CD4-positive, CD25-positive, alpha-beta regulatory T cell (primary cell): ENCODE results near the gene ZNF684. TPM values are rescaled to one million over a fixed set of nuclear protein-coding genes. Genes with fewer than 3 reads are reported as not detected.
"Not testable (repeated sequence)": the region's sequence is repeated elsewhere in the genome, so short reads cannot be mapped to it uniquely, and the experiment has no call there.

Experiments
- ATAC-seq, 2 donors: fragments of 150-1000 bp; cut with Tn5 transposase; one replicate each; pipeline ENCODE4 v1.10.0; 2021; ENCODE audit warnings: low read depth in 2 of 2, moderate number of reproducible peaks in 2 of 2, moderate library complexity in 1 of 2
- DNase-seq, 3 donors: peaks; one replicate each; pipeline versions ENCODE4 v3.0.0 to v3.0.0-alpha.2; 2012 to 2022; ENCODE audit warnings: mixed read lengths in 1 of 3
- H3K27ac ChIP-seq: one replicate; pipeline ENCODE4 v1.7.0; 2013; ENCODE audit warnings: mild to moderate bottlenecking, low read length; ENCODE audit not compliant: insufficient read depth, poor library complexity, severe bottlenecking
- H3K27me3 ChIP-seq: one replicate; pipeline ENCODE4 v1.7.0; 2013; ENCODE audit warnings: low read length; ENCODE audit not compliant: control insufficient read depth, insufficient read depth
- H3K36me3 ChIP-seq: one replicate; pipeline ENCODE4 v1.7.0; 2013; ENCODE audit warnings: mild to moderate bottlenecking, low read length, moderate library complexity; ENCODE audit not compliant: control insufficient read depth, insufficient read depth
- H3K4me1 ChIP-seq: 2 replicates; pipeline ENCODE4 v1.7.0; 2013; ENCODE audit warnings: mild to moderate bottlenecking, low read length; ENCODE audit not compliant: insufficient read depth, control insufficient read depth, poor library complexity, severe bottlenecking
- H3K4me3 ChIP-seq: one replicate; pipeline ENCODE4 v1.7.0; 2013; ENCODE audit warnings: low read depth, mild to moderate bottlenecking, low read length, moderate library complexity
- H3K9me3 ChIP-seq, 2 experiments: 1 replicate in 1 of 2; 2 replicates in 1 of 2; pipeline ENCODE4 v1.7.0; 2013; ENCODE audit warnings: low read length in 2 of 2, mild to moderate bottlenecking in 1 of 2, moderate library complexity in 1 of 2; ENCODE audit not compliant: control insufficient read depth in 2 of 2
- H3K27ac Mint-ChIP-seq, 3 donors: one replicate each; pipeline ENCODE4 v1.8.0; 2020 to 2022; ENCODE audit warnings: mild to moderate bottlenecking in 3 of 3, mixed read lengths in 3 of 3, moderate library complexity in 2 of 3
- H3K27me3 Mint-ChIP-seq: one replicate; pipeline ENCODE4 v1.8.0; 2022; ENCODE audit warnings: mild to moderate bottlenecking, mixed read lengths
- H3K36me3 Mint-ChIP-seq: one replicate; pipeline ENCODE4 v1.8.0; 2020; ENCODE audit warnings: mixed read lengths
- H3K4me1 Mint-ChIP-seq, 4 donors: one replicate each; pipeline ENCODE4 v1.8.0; 2020 to 2022; ENCODE audit warnings: mixed read lengths in 4 of 4, mild to moderate bottlenecking in 1 of 4
- H3K4me3 Mint-ChIP-seq, 4 donors: one replicate each; pipeline ENCODE4 v1.8.0; 2020 to 2022; ENCODE audit warnings: mild to moderate bottlenecking in 4 of 4, mixed read lengths in 4 of 4, moderate library complexity in 3 of 4
- H3K9me3 Mint-ChIP-seq, 7 donors: one replicate each; pipeline ENCODE4 v1.8.0; 2020 to 2022; ENCODE audit warnings: mixed read lengths in 7 of 7, mild to moderate bottlenecking in 3 of 7, moderate library complexity in 2 of 7
- polyA plus RNA-seq, 4 donors: library from polyadenylated mRNA; unstranded; fragments of 300-500 nt; fragmentation: Illumina TruSeq; gene quantifications; one replicate each; pipeline ENCODE4 v1.2.3, GENCODE V29; 2021
- total RNA-seq: library from RNA; stranded (reverse); gene quantifications from one replicate; pipeline ENCODE4 v1.2.3, GENCODE V29; 2022

The ZNF684 gene
- total and polyA plus RNA-seq, 5 donors from 2014 or later: 5.3 to 6.0 (median 5.7) TPM

- peaks cover 0 to 3% of the 10 kb centered on the region in 2 experiments for H3K9me3 ChIP-seq
- Mint-ChIP-seq H3K4me1 (no peaks in the 10 kb centered on the region), H3K27me3 (peaks cover 4% of the 10 kb centered on the region), H3K36me3 (no peaks in the 10 kb centered on the region), H3K4me3 (no peak overlapping the region), H3K9me3 (peaks cover 0 to 13% (median 0%) of the 10 kb centered on the region in 7 donors), H3K27ac (no peak overlapping the region)
- no peaks in the 10 kb centered on the region for H3K4me1 ChIP-seq
- DNase-seq (no peak), ATAC-seq (no peak)
- H3K36me3 ChIP-seq: no peaks in the 10 kb centered on the region
- no peak overlapping the region for H3K27ac ChIP-seq
- H3K27me3 ChIP-seq: no peaks in the 10 kb centered on the region
- H3K4me3 ChIP-seq: no peak overlapping the region
These were observed 21.6 kb downstream of the ZNF684 start for GRCh38 chr1:40553017-40553416.

GRCh38 chr1:40554807-40555206 is 23.4 kb downstream of the ZNF684 start:
- not testable (repeated sequence) for H3K4me3 ChIP-seq, H3K4me1 Mint-ChIP-seq, H3K4me3 Mint-ChIP-seq, ATAC-seq, H3K9me3 ChIP-seq, H3K27ac Mint-ChIP-seq, DNase-seq, H3K9me3 Mint-ChIP-seq, H3K4me1 ChIP-seq, H3K27ac ChIP-seq, H3K36me3 Mint-ChIP-seq, H3K27me3 ChIP-seq, H3K36me3 ChIP-seq, H3K27me3 Mint-ChIP-seq

- no peaks in the 10 kb centered on the region for H3K36me3 Mint-ChIP-seq
- Histone ChIP-seq H3K27me3 (no peaks in the 10 kb centered on the region), H3K4me1 (no peaks in the 10 kb centered on the region), H3K4me3 (no peak overlapping the region), H3K9me3 (no peaks in the 10 kb centered on the region), H3K36me3 (no peaks in the 10 kb centered on the region), H3K27ac (no peak overlapping the region)
- peaks cover 0 to 5% (median 0%) of the 10 kb centered on the region in 4 donors for H3K4me1 Mint-ChIP-seq
- DNase-seq (no peak), ATAC-seq (no peak)
- no peak overlapping the region for H3K4me3 Mint-ChIP-seq
- peaks cover 10% of the 10 kb centered on the region for H3K27me3 Mint-ChIP-seq
- peaks cover 0 to 7% (median 0%) of the 10 kb centered on the region in 7 donors for H3K9me3 Mint-ChIP-seq
- no peak overlapping the region for H3K27ac Mint-ChIP-seq
These were observed 24.7 kb downstream of the ZNF684 start for GRCh38 chr1:40556121-40556520.

- H3K27me3 Mint-ChIP-seq: peaks cover 17% of the 10 kb centered on the region
- not testable (repeated sequence) for ATAC-seq, H3K4me1 Mint-ChIP-seq, H3K36me3 Mint-ChIP-seq, H3K27ac Mint-ChIP-seq, H3K27me3 ChIP-seq, H3K9me3 Mint-ChIP-seq, H3K4me1 ChIP-seq, H3K9me3 ChIP-seq, H3K4me3 ChIP-seq, H3K4me3 Mint-ChIP-seq, DNase-seq, H3K27ac ChIP-seq, H3K36me3 ChIP-seq
These were observed 26.8 kb downstream of the ZNF684 start for GRCh38 chr1:40558241-40558640.

- DNase-seq (no peak), ATAC-seq (no peak)
- H3K27me3 ChIP-seq: peaks cover 3% of the 10 kb centered on the region
- no peak overlapping the region for H3K27ac Mint-ChIP-seq
- no peak overlapping the region for H3K4me3 Mint-ChIP-seq
- no peaks in the 10 kb centered on the region for H3K36me3 ChIP-seq
- H3K27ac ChIP-seq: no peak overlapping the region
- H3K36me3 Mint-ChIP-seq: peaks cover 4% of the 10 kb centered on the region
- peaks cover 24% of the 10 kb centered on the region for H3K27me3 Mint-ChIP-seq
- no peak overlapping the region for H3K4me3 ChIP-seq
- H3K9me3 Mint-ChIP-seq: peaks cover 0 to 10% (median 5%) of the 10 kb centered on the region in 7 donors
- no peaks in the 10 kb centered on the region for H3K4me1 ChIP-seq
- peaks cover 0 to 5% (median 0%) of the 10 kb centered on the region in 4 donors for H3K4me1 Mint-ChIP-seq
- H3K9me3 ChIP-seq: no peaks in the 10 kb centered on the region
These were observed 30.7 kb downstream of the ZNF684 start for GRCh38 chr1:40562185-40562584.

- Histone ChIP-seq H3K27ac (no peak overlapping the region), H3K4me3 (no peak overlapping the region), H3K9me3 (no peaks in the 10 kb centered on the region), H3K36me3 (no peaks in the 10 kb centered on the region), H3K4me1 (no peaks in the 10 kb centered on the region), H3K27me3 (peaks cover 3% of the 10 kb centered on the region)
- Mint-ChIP-seq H3K27me3 (peaks cover 29% of the 10 kb centered on the region), H3K4me1 (peaks cover 0 to 5% (median 0%) of the 10 kb centered on the region in 4 donors), H3K27ac (no peak overlapping the region), H3K36me3 (peaks cover 4% of the 10 kb centered on the region), H3K9me3 (peaks cover 0 to 10% (median 5%) of the 10 kb centered on the region in 7 donors), H3K4me3 (no peak overlapping the region)
- DNase-seq: no peak
- ATAC-seq: no peak
These were observed 31.8 kb downstream of the ZNF684 start for GRCh38 chr1:40563266-40563665.

- Mint-ChIP-seq H3K27ac (no peak overlapping the region), H3K4me3 (no peak overlapping the region), H3K36me3 (peaks cover 4% of the 10 kb centered on the region), H3K9me3 (peaks cover 0 to 10% (median 5%) of the 10 kb centered on the region in 7 donors), H3K27me3 (peaks cover 29% of the 10 kb centered on the region), H3K4me1 (peaks cover 0 to 5% (median 0%) of the 10 kb centered on the region in 4 donors)
- Histone ChIP-seq H3K4me1 (no peaks in the 10 kb centered on the region), H3K27me3 (peaks cover 3% of the 10 kb centered on the region), H3K27ac (no peak overlapping the region), H3K4me3 (no peak overlapping the region), H3K36me3 (no peaks in the 10 kb centered on the region), H3K9me3 (no peaks in the 10 kb centered on the region)
- ATAC-seq (no peak), DNase-seq (no peak)
These were observed 33.1 kb downstream of the ZNF684 start for GRCh38 chr1:40564506-40564905.

GRCh38 chr1:40564913-40565312 is 33.5 kb downstream of the ZNF684 start:
- Mint-ChIP-seq H3K4me1 (peaks cover 0 to 5% (median 0%) of the 10 kb centered on the region in 4 donors), H3K27ac (no peak overlapping the region), H3K9me3 (peaks cover 0 to 10% (median 3%) of the 10 kb centered on the region in 7 donors), H3K4me3 (no peak overlapping the region), H3K36me3 (peaks cover 4% of the 10 kb centered on the region), H3K27me3 (peaks cover 29% of the 10 kb centered on the region)
- peaks cover 3% of the 10 kb centered on the region for H3K27me3 ChIP-seq
- ATAC-seq (no peak), DNase-seq (no peak)
- H3K4me3 ChIP-seq: no peak overlapping the region
- H3K9me3 ChIP-seq: no peaks in the 10 kb centered on the region
- no peaks in the 10 kb centered on the region for H3K4me1 ChIP-seq
- no peaks in the 10 kb centered on the region for H3K36me3 ChIP-seq
- H3K27ac ChIP-seq: no peak overlapping the region
